ENCODE measurements around the gene S100B. TPM values are rescaled to one million over a fixed set of nuclear protein-coding genes. Genes with fewer than 3 reads are reported as not detected.

The S100B gene
- total and polyA plus RNA-seq, 9 of the 15 experiments (the other 6 are each of a cell fraction or from before 2014, with no cell fraction given), result not detected

DNA sequence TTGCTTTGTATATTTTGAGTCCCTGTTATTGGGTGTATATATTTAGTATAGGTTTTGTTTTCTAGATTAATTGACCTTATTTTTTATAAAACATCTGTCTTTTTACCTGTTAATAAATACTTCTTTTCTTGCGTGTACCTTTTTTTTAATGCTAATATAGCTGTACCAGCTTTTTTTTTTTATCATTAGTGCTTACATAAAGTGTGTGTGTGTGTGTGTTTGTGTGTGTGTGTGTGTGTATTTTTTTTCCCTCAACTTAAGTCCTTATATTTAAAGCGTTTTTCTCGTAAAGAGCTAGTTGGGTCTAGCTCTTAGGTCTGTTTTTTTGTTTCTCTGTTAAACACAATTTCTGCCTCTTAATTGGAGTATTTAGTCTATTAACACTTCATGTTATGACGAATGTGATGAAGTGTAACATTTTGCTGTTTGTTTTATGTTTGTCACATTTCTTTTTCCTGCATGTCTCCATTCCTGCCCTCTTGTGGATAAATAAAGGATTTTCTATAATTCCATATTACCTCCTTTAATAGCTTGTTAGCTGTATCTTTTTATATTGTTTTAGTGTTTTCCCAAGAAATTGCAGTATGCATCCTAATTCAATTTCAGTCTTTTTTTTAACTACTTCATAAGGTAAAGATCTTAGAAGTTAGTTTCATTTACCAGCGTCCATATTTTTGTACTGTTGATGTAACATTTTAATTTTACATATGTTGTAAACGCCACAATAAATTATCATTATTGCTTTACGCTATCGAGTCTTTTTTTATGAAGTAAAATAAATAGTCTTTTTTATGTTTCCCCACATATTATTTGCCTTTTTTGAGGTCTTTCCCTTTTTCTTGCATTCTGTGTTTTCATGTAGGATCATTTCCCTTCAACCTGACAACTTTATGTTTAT, 34.9 kb upstream of the S100B start (continued):
- TF ChIP-seq, protein P1, sequence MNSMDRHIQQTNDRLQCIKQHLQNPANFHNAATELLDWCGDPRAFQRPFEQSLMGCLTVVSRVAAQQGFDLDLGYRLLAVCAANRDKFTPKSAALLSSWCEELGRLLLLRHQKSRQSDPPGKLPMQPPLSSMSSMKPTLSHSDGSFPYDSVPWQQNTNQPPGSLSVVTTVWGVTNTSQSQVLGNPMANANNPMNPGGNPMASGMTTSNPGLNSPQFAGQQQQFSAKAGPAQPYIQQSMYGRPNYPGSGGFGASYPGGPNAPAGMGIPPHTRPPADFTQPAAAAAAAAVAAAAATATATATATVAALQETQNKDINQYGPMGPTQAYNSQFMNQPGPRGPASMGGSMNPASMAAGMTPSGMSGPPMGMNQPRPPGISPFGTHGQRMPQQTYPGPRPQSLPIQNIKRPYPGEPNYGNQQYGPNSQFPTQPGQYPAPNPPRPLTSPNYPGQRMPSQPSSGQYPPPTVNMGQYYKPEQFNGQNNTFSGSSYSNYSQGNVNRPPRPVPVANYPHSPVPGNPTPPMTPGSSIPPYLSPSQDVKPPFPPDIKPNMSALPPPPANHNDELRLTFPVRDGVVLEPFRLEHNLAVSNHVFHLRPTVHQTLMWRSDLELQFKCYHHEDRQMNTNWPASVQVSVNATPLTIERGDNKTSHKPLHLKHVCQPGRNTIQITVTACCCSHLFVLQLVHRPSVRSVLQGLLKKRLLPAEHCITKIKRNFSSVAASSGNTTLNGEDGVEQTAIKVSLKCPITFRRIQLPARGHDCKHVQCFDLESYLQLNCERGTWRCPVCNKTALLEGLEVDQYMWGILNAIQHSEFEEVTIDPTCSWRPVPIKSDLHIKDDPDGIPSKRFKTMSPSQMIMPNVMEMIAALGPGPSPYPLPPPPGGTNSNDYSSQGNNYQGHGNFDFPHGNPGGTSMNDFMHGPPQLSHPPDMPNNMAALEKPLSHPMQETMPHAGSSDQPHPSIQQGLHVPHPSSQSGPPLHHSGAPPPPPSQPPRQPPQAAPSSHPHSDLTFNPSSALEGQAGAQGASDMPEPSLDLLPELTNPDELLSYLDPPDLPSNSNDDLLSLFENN (IDR thresholded peaks at IDR 0.05; ENCODE audit: low read depth in 2 of 2, low read length in 2 of 2), result no peak
- TF ChIP-seq ZBTB17 (CRISPR knock-in tag; IDR thresholded peaks at IDR 0.05), result no peak
- no peak for TF ChIP-seq PBX2 (CRISPR knock-in tag; IDR thresholded peaks at IDR 0.05; ENCODE audit: low read depth)
- peak; percentile 18; the same call in 1 of the 2 replicates for TF ChIP-seq PBX2 (tag; conservative IDR thresholded peaks at IDR 0.05; ENCODE audit: low read depth)
- no peak for TF ChIP-seq UBTF (IDR thresholded peaks at IDR 0.05; ENCODE audit: borderline replicate concordance in 1 of 2, low read depth in 2 of 2, low read length in 2 of 2)
- no peak for TF ChIP-seq ZNF76 (CRISPR knock-in tag; IDR thresholded peaks at IDR 0.05; ENCODE audit: borderline replicate concordance)
- no peak for TF ChIP-seq POLR2AphosphoS2 (IDR thresholded peaks at IDR 0.05; ENCODE audit: low read length)
- TF ChIP-seq C11orf30 (IDR thresholded peaks at IDR 0.05; ENCODE audit: low read depth), result peak; percentile 29; the same call in 1 of the 2 replicates
- TF ChIP-seq, protein P2, sequence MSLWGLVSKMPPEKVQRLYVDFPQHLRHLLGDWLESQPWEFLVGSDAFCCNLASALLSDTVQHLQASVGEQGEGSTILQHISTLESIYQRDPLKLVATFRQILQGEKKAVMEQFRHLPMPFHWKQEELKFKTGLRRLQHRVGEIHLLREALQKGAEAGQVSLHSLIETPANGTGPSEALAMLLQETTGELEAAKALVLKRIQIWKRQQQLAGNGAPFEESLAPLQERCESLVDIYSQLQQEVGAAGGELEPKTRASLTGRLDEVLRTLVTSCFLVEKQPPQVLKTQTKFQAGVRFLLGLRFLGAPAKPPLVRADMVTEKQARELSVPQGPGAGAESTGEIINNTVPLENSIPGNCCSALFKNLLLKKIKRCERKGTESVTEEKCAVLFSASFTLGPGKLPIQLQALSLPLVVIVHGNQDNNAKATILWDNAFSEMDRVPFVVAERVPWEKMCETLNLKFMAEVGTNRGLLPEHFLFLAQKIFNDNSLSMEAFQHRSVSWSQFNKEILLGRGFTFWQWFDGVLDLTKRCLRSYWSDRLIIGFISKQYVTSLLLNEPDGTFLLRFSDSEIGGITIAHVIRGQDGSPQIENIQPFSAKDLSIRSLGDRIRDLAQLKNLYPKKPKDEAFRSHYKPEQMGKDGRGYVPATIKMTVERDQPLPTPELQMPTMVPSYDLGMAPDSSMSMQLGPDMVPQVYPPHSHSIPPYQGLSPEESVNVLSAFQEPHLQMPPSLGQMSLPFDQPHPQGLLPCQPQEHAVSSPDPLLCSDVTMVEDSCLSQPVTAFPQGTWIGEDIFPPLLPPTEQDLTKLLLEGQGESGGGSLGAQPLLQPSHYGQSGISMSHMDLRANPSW (CRISPR knock-in tag; IDR thresholded peaks at IDR 0.05), result no peak
- no peak for TF ChIP-seq TRIM28 (IDR thresholded peaks at IDR 0.05)
- 0 out of 4 replicates have a peak, but pooled peaks of 1 of the 2 experiments have one; percentile 30 for TF ChIP-seq TBL1XR1 (IDR thresholded peaks at IDR 0.05; ENCODE audit: low read length in 2 of 2)
- no peak for TF ChIP-seq ELK1 (CRISPR knock-in tag; IDR thresholded peaks at IDR 0.05)
- TF ChIP-seq TARDBP (IDR thresholded peaks at IDR 0.05), result no peak
- TF ChIP-seq ZNF282 (CRISPR knock-in tag; IDR thresholded peaks at IDR 0.05), result no peak

All from K562 (cell line).